WTC11 (cell line): ENCODE measurements around the gene PEX11B.

ENCODE experiments used
- CTCF ChIP-seq: fragments of 200-600 bp; IDR thresholded peaks from 2 replicates; pipeline ENCODE4 v1.8.0; 2022; ENCODE audit warnings: antibody characterized with exemption
- ELF4 ChIP-seq: sonication (generic); formaldehyde crosslinking; IDR thresholded peaks from 2 replicates; pipeline ENCODE4 v1.8.1; 2022; ENCODE audit warnings: low read depth, mild to moderate bottlenecking, moderate library complexity, missing genetic modification reagents
- NFYB ChIP-seq: sonication (generic); formaldehyde crosslinking; conservative IDR thresholded peaks from 2 replicates; pipeline ENCODE4 v1.8.0; 2022; ENCODE audit warnings: low read depth, missing genetic modification reagents
- PRDM15 ChIP-seq: sonication (generic); formaldehyde crosslinking; IDR thresholded peaks from 2 replicates; pipeline ENCODE4 v1.8.0; 2022; ENCODE audit warnings: missing genetic modification reagents
- SMAD4 ChIP-seq: sonication (generic); formaldehyde crosslinking; IDR thresholded peaks from 2 replicates; pipeline ENCODE4 v1.8.0; 2022; ENCODE audit warnings: mild to moderate bottlenecking, missing genetic modification reagents
- TCF7 ChIP-seq: sonication (generic); formaldehyde crosslinking; IDR thresholded peaks from 2 replicates; pipeline ENCODE4 v1.8.0; 2022; ENCODE audit warnings: mild to moderate bottlenecking, low read depth, missing genetic modification reagents, moderate library complexity
- USF1 ChIP-seq: sonication (generic); formaldehyde crosslinking; IDR thresholded peaks from 2 replicates; pipeline ENCODE4 v1.8.0; 2022; ENCODE audit warnings: mild to moderate bottlenecking, missing genetic modification reagents
- USF2 ChIP-seq: sonication (generic); formaldehyde crosslinking; IDR thresholded peaks from 2 replicates; pipeline ENCODE4 v1.8.1; 2023; ENCODE audit warnings: mild to moderate bottlenecking, missing genetic modification reagents, moderate library complexity
- ZBTB43 ChIP-seq: sonication (generic); formaldehyde crosslinking; IDR thresholded peaks from 2 replicates; pipeline ENCODE4 v1.8.1; 2023; ENCODE audit warnings: mild to moderate bottlenecking, missing genetic modification reagents

GRCh38 chr1:145927916-145928643, 9.6 kb upstream of the PEX11B start:
- no peak for TF ChIP-seq ZBTB43 (CRISPR knock-in tag)
- no peak for TF ChIP-seq PRDM15 (CRISPR knock-in tag)
- no peak for TF ChIP-seq CTCF
- no peak for TF ChIP-seq ELF4
- TF ChIP-seq SMAD4 = no peak
- TF ChIP-seq USF2 (CRISPR knock-in tag) = no peak
- no peak for TF ChIP-seq NFYB (CRISPR knock-in tag)
- TF ChIP-seq TCF7 (CRISPR knock-in tag) = no peak
- TF ChIP-seq USF1 (CRISPR knock-in tag) = no peak
